ENCODE results near the gene PRRC2B. TPM values are rescaled to one million over a fixed set of nuclear protein-coding genes. Genes with fewer than 3 reads are reported as not detected.
"Not testable (repeated sequence)": the region's sequence is repeated elsewhere in the genome, so short reads cannot be mapped to it uniquely, and the experiment has no call there.

PRRC2B gene
- total RNA-seq, 1 donor from 2014 or later: 112 TPM

DNA sequence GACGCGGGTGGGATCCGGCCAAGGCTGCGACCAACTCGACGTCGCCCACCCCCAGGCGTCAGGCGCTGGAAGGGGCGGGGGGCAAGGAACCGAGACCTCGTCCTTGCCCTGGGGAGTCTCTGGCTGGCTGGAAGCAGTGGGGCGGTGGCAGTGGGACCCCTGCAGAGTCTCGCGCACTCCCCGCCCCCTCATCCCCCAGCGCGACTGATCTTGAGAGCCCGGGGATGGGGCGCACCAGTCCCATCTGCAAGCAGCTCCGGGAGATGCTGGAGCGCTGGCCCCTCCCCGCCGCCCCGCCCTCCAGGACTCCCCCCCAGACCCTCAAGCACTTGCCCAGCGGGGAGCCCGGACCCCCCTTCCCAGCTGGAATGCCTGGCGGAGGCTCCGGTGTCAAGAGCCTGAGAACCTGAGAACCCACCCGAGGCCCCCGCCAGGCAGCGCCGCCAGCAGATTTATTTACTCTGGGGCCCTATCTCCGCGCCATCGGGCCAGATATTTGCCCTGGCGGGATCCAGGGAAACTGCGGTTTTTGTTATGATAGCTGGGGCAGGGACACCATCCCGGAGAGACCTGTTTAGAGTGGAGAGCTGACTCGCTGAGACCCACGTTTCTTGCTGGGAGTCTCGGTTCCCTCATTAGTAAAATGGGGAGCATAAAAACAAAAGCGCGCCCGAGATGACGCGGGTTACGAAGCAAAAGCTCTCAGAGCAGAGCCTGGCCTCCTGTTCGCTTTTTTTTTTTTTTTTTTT lies 152.6 kb downstream of the PRRC2B start:
- H3K4me3 ChIP-seq (ENCODE audit: low read depth, low read length): no peak overlapping the region
- TF ChIP-seq, protein P1, sequence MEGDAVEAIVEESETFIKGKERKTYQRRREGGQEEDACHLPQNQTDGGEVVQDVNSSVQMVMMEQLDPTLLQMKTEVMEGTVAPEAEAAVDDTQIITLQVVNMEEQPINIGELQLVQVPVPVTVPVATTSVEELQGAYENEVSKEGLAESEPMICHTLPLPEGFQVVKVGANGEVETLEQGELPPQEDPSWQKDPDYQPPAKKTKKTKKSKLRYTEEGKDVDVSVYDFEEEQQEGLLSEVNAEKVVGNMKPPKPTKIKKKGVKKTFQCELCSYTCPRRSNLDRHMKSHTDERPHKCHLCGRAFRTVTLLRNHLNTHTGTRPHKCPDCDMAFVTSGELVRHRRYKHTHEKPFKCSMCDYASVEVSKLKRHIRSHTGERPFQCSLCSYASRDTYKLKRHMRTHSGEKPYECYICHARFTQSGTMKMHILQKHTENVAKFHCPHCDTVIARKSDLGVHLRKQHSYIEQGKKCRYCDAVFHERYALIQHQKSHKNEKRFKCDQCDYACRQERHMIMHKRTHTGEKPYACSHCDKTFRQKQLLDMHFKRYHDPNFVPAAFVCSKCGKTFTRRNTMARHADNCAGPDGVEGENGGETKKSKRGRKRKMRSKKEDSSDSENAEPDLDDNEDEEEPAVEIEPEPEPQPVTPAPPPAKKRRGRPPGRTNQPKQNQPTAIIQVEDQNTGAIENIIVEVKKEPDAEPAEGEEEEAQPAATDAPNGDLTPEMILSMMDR (conservative IDR thresholded peaks at IDR 0.05; ENCODE audit: low read depth, low read length): no peak
- DNase-seq (ENCODE audit: low read depth): no peak

DNA sequence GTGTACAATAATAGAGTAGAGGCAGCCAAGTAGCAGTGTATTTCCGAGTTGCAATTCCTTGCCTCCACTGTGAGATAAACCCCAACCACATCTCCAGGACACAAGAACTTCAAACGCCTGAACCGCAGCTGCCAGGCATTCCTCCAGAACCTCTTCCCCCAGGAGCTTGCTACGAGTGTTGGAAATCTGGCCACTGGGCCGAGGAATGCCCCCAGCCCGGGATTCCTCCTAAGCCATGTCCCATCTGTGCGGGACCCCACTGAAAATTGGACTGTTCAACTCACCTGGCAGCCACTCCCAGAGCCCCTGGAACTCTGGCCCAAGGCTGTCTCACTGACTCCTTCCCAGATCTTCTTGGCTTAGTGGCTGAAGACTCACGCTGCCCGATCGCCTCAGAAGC lies 155.3 kb downstream of the PRRC2B start:
- not testable (repeated sequence) for H3K4me3 ChIP-seq (ENCODE audit: low read depth, low read length); DNase-seq (ENCODE audit: low read depth)

Other genes with a start within 250 kb of the PRRC2B start
- gene FAM78A, start 117.6 kb upstream of the PRRC2B start, total RNA-seq: under 0.01 and 0.29 TPM in 2 replicates
- gene PLPP7, start 104.4 kb upstream of the PRRC2B start, total RNA-seq: 0.65 and 2.2 TPM in 2 replicates
- gene POMT1, start 108.8 kb downstream of the PRRC2B start, total RNA-seq: 20.9 and 22.4 TPM in 2 replicates
- gene UCK1, start 137.2 kb downstream of the PRRC2B start, total RNA-seq: 22.4 and 32.5 TPM in 2 replicates
- not detected in 2 replicates for gene PRRT1B, start 151.4 kb downstream of the PRRC2B start, total RNA-seq

Data from epithelial cell of proximal tubule (primary cell).